ENCODE results near the gene TMCO4. TPM values are rescaled to one million over a fixed set of nuclear protein-coding genes. Genes with fewer than 3 reads are reported as not detected.

The TMCO4 gene
- total and polyA plus RNA-seq, 8 donors: 15.7 to 22.1 (median 18.9) TPM

- Histone ChIP-seq H3K36me3 (peaks cover 0 to 68% of the 10 kb centered on the region in 2 donors), H3K4me1 (no peaks in the 10 kb centered on the region), H3K4me3 (no peak overlapping the region), H3K9me3 (peaks cover 0 to 15% of the 10 kb centered on the region in 2 donors), H3K27me3 (no peaks in the 10 kb centered on the region), H3K27ac (no peak overlapping the region)
- TF ChIP-seq, protein P1, sequence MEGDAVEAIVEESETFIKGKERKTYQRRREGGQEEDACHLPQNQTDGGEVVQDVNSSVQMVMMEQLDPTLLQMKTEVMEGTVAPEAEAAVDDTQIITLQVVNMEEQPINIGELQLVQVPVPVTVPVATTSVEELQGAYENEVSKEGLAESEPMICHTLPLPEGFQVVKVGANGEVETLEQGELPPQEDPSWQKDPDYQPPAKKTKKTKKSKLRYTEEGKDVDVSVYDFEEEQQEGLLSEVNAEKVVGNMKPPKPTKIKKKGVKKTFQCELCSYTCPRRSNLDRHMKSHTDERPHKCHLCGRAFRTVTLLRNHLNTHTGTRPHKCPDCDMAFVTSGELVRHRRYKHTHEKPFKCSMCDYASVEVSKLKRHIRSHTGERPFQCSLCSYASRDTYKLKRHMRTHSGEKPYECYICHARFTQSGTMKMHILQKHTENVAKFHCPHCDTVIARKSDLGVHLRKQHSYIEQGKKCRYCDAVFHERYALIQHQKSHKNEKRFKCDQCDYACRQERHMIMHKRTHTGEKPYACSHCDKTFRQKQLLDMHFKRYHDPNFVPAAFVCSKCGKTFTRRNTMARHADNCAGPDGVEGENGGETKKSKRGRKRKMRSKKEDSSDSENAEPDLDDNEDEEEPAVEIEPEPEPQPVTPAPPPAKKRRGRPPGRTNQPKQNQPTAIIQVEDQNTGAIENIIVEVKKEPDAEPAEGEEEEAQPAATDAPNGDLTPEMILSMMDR (IDR thresholded peaks at IDR 0.05): no peak
- ATAC-seq (no peak), DNase-seq (no peak)
- intact Hi-C loops (cut with DNase I): no loop called here
Measured at GRCh38 chr1:19689085-19689757, 110.5 kb downstream of the TMCO4 start.

DNA sequence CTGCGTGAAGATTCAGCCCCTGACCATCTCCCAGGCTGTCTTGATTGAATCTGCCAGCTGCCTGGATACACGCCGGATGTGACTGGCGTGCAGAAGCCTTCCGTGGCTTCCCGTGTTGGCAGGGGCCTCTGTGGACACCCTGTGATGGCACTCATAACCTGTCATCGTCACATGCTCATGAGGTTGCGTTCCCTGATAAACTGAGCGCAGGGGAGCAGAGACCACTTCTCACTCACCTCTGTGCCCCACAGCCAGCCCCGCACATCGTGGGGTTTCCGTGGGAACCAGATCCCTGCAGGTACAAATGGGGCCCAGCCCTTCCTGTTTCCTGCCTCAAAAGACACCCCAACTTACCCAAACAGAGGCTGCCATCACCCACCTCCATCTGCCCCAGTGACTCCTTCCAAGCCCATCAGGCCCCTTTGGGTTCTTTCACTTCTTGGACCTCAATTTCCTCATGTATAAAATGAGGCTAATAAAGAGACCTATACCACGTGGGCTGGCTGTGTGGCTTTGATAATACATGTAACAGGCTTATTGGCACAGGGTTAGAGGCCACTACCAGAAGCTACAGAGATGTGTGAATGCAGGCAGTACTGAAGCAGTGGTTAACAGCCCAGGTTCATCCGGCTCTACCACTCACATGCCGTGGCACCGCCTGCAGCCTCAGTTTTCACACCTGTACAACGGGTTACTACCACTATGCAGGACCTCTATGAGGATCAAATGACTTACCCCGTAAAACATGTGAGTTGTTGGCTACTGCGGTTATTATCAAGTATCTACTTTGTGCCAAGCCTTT, 111.5 kb downstream of the TMCO4 start:
- H3K27me3 ChIP-seq: no peaks in the 10 kb centered on the region
- H3K36me3 ChIP-seq: peaks cover 0 to 59% of the 10 kb centered on the region in 2 donors
- no peak overlapping the region for H3K27ac ChIP-seq
- no peak overlapping the region for H3K4me3 ChIP-seq
- H3K4me1 ChIP-seq: no peaks in the 10 kb centered on the region
- no peak for DNase-seq
- peaks cover 0 to 15% of the 10 kb centered on the region in 2 donors for H3K9me3 ChIP-seq
- ATAC-seq: no peak
- TF ChIP-seq, protein P1 (IDR thresholded peaks at IDR 0.05): no peak
- intact Hi-C loops (cut with DNase I): no loop called here

- DNase-seq: no peak
- H3K4me3 ChIP-seq: no peak overlapping the region
- intact Hi-C loops (cut with DNase I): no loop called here
- H3K36me3 ChIP-seq: peaks cover 0 to 62% of the 10 kb centered on the region in 2 donors
- no peak overlapping the region for H3K27ac ChIP-seq
- no peaks in the 10 kb centered on the region for H3K27me3 ChIP-seq
- H3K4me1 ChIP-seq: no peaks in the 10 kb centered on the region
- H3K9me3 ChIP-seq: peaks cover 0 to 15% of the 10 kb centered on the region in 2 donors
- TF ChIP-seq, protein P1 (IDR thresholded peaks at IDR 0.05): no peak
- ATAC-seq: no peak
Measured at GRCh38 chr1:19687414-19687813, 112.3 kb downstream of the TMCO4 start.

- Histone ChIP-seq H3K36me3 (peaks cover 0 to 55% of the 10 kb centered on the region in 2 donors), H3K9me3 (peaks cover 0 to 15% of the 10 kb centered on the region in 2 donors), H3K4me3 (no peak overlapping the region), H3K27me3 (no peaks in the 10 kb centered on the region), H3K27ac (no peak overlapping the region), H3K4me1 (no peaks in the 10 kb centered on the region)
- no peak for ATAC-seq
- intact Hi-C loops (cut with DNase I): no loop called here
- DNase-seq: no peak
- TF ChIP-seq, protein P1 (IDR thresholded peaks at IDR 0.05): no peak
Measured at GRCh38 chr1:19685994-19686393, 113.7 kb downstream of the TMCO4 start.

- no peak overlapping the region for H3K27ac ChIP-seq
- peaks cover 0 to 5% of the 10 kb centered on the region in 2 donors for H3K9me3 ChIP-seq
- no peaks in the 10 kb centered on the region for H3K4me1 ChIP-seq
- TF ChIP-seq, protein P1 (IDR thresholded peaks at IDR 0.05): no peak
- peaks cover 0 to 44% of the 10 kb centered on the region in 2 donors for H3K36me3 ChIP-seq
- H3K4me3 ChIP-seq: no peak overlapping the region
- no peaks in the 10 kb centered on the region for H3K27me3 ChIP-seq
- DNase-seq (no peak), ATAC-seq (no peak)
- intact Hi-C loops (cut with DNase I): no loop called here
Measured at GRCh38 chr1:19684677-19685076, 115.0 kb downstream of the TMCO4 start.

Data from left lung (tissue), 10 donors.